ENCODE data around the gene TAF4.
A peak's percentile ranks its signal among the peaks of the same experiment; 100 is the strongest.
"Not testable (repeated sequence)": the region's sequence is repeated elsewhere in the genome, so short reads cannot be mapped to it uniquely, and the experiment has no call there.

TAF4 gene

DNA sequence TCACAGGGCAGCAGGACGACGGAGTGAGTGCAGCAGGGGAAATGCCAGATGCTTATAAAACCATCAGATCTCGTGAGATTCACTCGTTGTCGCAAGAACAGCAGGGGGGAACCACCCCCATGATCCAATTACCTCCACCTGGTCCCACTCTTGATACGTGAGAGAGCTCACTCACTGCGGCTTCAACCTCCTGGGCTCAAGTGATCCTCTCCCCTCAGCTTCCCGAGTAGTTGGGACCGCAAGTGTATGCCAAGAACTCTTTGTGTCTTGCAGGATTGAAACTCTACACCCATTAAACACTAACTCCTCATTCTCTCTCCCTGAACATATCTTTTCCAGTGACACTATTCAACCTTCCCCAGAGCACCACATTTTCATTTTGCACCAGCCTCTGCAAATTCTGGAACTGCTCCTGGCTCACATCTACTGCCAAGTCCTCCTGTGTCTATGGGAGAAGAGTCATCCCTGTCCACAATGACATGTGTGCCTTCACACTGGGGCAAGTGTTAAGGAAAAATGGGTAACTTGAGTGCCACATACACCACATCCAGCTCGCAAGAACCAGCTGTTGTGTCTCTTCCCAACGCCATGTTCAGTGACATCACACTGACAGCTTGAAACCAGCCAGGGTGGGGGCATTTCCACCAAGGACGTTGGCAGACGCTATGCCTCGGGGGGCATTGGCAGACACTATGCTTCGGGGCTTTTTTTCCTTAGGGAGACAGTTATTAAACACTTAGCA lies 14.7 kb upstream of the TAF4 start:
- Histone ChIP-seq H3K9ac (no peak overlapping the region), H3K27me3 (no peaks in the 10 kb centered on the region), H3K9me3 (peaks cover 39% of the 10 kb centered on the region), H3K36me3 (no peaks in the 10 kb centered on the region), H3K27ac (no peak overlapping the region), H4K20me1 (no peaks in the 10 kb centered on the region), H3K4me3 (no peak overlapping the region), H3K4me2 (no peak overlapping the region), H3K4me1 (no peaks in the 10 kb centered on the region)
- no peak for TF ChIP-seq Cebpa-rat (IDR thresholded peaks at IDR 0.05)

DNA sequence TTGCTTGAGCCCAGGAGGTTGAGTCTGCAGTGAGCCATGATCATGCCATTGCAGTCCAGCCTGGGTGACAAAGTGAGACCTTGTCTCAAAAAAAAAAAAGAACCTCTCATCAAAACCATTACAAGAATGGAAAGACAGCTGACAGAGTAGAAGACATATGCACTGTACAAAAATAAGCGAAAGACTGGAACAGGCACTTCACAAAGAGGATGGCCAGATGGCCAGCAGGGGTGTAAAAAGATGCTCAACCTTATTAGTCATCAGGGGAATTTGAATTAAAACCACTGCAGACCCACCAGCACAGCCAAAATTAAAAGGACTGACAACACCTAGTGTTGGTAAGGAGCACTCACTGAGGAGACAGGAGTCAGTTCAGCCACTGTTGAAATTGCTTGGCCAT lies 13.5 kb upstream of the TAF4 start:
- Histone ChIP-seq H3K4me2 (no peak overlapping the region), H3K36me3 (no peaks in the 10 kb centered on the region), H3K27ac (no peak overlapping the region), H3K9me3 (peaks cover 52% of the 10 kb centered on the region), H3K9ac (no peak overlapping the region), H3K27me3 (no peaks in the 10 kb centered on the region), H3K4me1 (no peaks in the 10 kb centered on the region), H3K4me3 (no peak overlapping the region), H4K20me1 (no peaks in the 10 kb centered on the region)
- TF ChIP-seq Cebpa-rat (IDR thresholded peaks at IDR 0.05) = no peak

- Histone ChIP-seq H3K9ac (no peak overlapping the region), H3K4me3 (no peak overlapping the region), H3K4me1 (peaks cover 14% of the 10 kb centered on the region), H3K36me3 (no peaks in the 10 kb centered on the region), H3K27me3 (no peaks in the 10 kb centered on the region), H3K27ac (no peak overlapping the region), H3K9me3 (peaks cover 55% of the 10 kb centered on the region), H3K4me2 (no peak overlapping the region), H4K20me1 (no peaks in the 10 kb centered on the region)
- TF ChIP-seq Cebpa-rat (IDR thresholded peaks at IDR 0.05) = no peak
Measured at GRCh38 chr20:62073323-62073722, 7.6 kb upstream of the TAF4 start.

DNA sequence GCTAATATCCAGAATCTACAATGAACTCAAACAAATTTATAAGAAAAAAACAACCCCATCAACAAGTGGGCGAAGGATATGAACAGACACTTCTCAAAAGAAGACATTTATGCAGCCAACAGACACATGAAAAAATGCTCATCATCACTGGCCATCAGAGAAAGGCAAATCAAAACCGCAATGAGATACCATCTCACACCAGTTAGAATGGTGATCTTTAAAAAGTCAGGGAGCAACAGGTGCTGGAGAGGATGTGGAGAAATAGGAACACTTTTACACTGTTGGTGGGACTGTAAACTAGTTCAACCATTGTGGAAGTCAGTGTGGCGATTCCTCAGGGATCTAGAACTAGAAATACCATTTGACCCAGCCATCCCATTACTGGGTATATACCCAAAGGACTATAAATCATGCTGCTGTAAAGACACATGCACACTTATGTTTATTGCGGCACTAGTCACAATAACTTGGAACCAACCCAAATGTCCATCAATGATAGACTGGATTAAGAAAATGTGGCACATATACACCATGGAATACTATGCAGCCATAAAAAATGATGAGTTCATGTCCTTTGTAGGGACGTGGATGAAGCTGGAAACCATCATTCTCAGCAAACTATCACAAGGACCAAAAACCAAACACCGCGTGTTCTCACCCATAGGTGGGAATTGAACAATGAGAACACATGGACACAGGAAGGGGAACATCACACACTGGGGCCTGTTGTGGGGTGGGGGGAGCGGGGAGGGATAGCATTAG lies 6.2 kb upstream of the TAF4 start:
- not testable (repeated sequence) for H3K27me3 ChIP-seq, H3K36me3 ChIP-seq, H3K9ac ChIP-seq, H3K27ac ChIP-seq, H4K20me1 ChIP-seq, H3K4me2 ChIP-seq, H3K4me3 ChIP-seq
- Histone ChIP-seq H3K4me1 (peaks cover 28% of the 10 kb centered on the region), H3K9me3 (peaks cover 48% of the 10 kb centered on the region)

DNA sequence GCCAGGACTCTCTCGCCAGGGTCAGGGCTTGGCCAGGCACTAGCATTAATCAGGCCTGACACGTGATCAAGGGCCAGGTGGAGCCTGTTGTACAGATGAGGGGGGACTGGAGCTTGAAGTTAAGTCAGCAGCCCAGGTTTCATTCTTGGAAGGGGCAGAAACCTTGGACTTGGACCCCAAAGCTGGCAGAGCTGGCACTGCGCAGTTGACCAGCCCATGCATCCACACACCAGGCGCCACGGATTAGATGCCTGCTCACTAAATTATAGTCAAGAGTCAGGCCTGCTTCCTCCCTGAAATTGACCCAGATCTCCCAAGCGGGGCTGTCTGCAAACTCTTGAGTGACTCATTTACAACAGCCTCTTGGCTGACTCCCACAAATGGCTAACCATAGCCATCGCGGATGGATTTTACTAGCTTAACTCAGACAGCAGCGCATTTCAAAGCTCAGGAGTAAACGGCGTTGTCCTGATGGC lies 4.1 kb upstream of the TAF4 start:
- Histone ChIP-seq H3K4me1 (peaks cover 32% of the 10 kb centered on the region), H3K4me3 (no peak overlapping the region), H4K20me1 (no peaks in the 10 kb centered on the region), H3K9me3 (peaks cover 28% of the 10 kb centered on the region), H3K27me3 (no peaks in the 10 kb centered on the region), H3K9ac (no peak overlapping the region), H3K4me2 (no peak overlapping the region), H3K36me3 (no peaks in the 10 kb centered on the region), H3K27ac (no peak overlapping the region)
- no peak for TF ChIP-seq Cebpa-rat (IDR thresholded peaks at IDR 0.05)

DNA sequence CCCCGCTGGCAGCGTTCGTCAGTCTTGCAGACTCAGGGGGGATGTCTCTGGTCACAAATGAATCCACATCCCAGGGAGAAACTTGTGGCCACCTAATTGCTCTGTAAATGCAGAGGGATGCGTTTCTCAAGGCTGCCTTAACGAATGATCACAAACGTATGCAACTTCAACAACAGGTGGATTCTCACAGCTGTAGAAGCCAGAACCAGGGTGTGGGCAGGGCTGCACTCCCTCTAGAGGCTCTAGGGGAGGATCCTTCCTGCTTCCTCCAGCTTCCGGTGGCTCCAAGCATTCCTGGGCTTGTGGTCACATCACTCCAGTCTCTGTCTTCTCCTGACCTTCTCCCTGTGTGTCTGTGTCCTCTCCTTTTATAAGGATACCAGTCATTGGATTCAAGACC lies 3.3 kb upstream of the TAF4 start:
- TF ChIP-seq Cebpa-rat (IDR thresholded peaks at IDR 0.05) = no peak
- Histone ChIP-seq H3K9ac (no peak overlapping the region), H3K4me3 (no peak overlapping the region)

GRCh38 chr20:62067547-62068260 lies 2.0 kb upstream of the TAF4 start:
- peaks cover 7% of the 10 kb centered on the region for H3K9me3 ChIP-seq
- H3K4me3 ChIP-seq = peak overlapping the region; percentile 84
- H4K20me1 ChIP-seq = peaks cover 19% of the 10 kb centered on the region
- peak overlapping the region; percentile 99 for H3K4me2 ChIP-seq
- peaks cover 52% of the 10 kb centered on the region for H3K4me1 ChIP-seq
- H3K27me3 ChIP-seq = no peaks in the 10 kb centered on the region
- H3K36me3 ChIP-seq = peaks cover under 1% of the 10 kb centered on the region; the same call in 1 of the 2 replicates
- peak overlapping the region; percentile 98; the same call in 1 of the 2 replicates for H3K9ac ChIP-seq
- peak overlapping the region; percentile 99 for H3K27ac ChIP-seq
- no peak for TF ChIP-seq Cebpa-rat (IDR thresholded peaks at IDR 0.05)

More for the DNA sequence above, 3.3 kb upstream of the TAF4 start:
- peak overlapping the region; percentile 99 for H3K4me2 ChIP-seq
- peaks cover 20% of the 10 kb centered on the region for H3K9me3 ChIP-seq
- peak overlapping the region; percentile 54; the same call in 1 of the 2 replicates for H3K27ac ChIP-seq
- peaks cover 39% of the 10 kb centered on the region for H3K4me1 ChIP-seq
- no peaks in the 10 kb centered on the region for H3K36me3 ChIP-seq
- H3K27me3 ChIP-seq = no peaks in the 10 kb centered on the region
- H4K20me1 ChIP-seq = peaks cover 6% of the 10 kb centered on the region

DNA sequence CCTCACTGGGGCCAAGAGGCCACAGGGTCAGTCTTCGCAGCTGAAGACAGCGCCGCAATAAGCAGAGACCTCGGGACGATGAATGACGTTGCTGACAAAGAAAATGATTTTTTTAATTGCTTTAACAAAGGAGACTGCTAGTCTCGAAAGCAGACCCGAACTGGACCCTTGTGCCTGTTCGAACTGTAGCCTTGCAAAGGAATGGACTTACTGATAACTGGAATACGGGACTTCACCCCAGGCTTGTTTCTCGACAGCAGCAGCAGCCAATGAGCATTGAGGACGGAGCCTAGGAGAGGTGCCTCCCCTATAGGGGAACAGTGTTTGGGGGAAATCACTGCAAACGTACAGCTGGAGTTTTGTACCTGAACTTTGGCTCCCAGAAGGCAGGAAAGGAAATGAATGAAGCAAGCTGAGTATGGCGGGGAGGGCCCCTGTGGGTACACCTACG lies 1.3 kb upstream of the TAF4 start:
- H3K27ac ChIP-seq = peak overlapping the region; percentile 99

DNA sequence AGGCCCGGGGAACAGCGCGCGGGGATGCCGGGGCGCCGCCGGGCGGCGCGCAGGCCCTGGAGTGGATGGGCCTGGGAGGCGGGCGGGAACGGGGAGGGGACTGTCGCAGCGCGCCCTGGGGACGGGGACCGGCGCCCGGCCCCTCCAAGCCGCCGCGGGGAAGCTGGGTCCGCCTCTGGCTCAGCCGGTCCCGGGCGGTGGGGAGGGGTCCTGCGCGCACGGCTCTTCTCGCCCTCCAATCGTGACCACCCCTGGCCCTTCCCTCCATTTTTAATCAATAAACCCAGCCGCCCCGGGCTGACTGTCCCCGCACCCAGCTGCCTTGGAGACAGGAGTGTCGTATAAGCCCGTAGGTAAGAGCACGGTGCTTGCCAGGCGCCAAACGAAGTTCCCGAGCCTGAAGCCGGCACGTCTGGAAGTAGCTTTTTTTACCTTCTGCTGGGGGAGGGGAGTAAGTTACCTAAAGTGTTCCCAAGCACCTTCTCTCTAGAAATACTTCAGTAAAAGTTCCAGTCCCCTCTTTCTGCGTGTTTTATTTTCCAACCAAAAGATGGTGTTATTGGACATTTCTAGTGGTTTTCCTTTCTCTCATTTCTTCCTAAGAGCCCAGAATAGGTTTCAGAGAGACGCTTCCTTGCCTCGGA lies 780 bp upstream of the TAF4 start:
- peak overlapping the region; percentile 84 for H3K4me3 ChIP-seq
- no peak for TF ChIP-seq Cebpa-rat (IDR thresholded peaks at IDR 0.05)
- peak overlapping the region; percentile 98 for H3K9ac ChIP-seq
- peaks cover 7% of the 10 kb centered on the region for H3K36me3 ChIP-seq
- peaks cover 32% of the 10 kb centered on the region for H4K20me1 ChIP-seq
- H3K4me1 ChIP-seq = peaks cover 62% of the 10 kb centered on the region
- H3K27ac ChIP-seq = peak overlapping the region; percentile 99
- H3K27me3 ChIP-seq = no peaks in the 10 kb centered on the region
- peak overlapping the region; percentile 99 for H3K4me2 ChIP-seq
- 0 out of 2 replicates have a peak, but pooled peaks cover 4% of the 10 kb centered on the region for H3K9me3 ChIP-seq

More for the DNA sequence above, 1.3 kb upstream of the TAF4 start:
- peaks cover 26% of the 10 kb centered on the region for H4K20me1 ChIP-seq
- peaks cover 5% of the 10 kb centered on the region; the same call in 1 of the 2 replicates for H3K36me3 ChIP-seq
- peak overlapping the region; percentile 99 for H3K4me2 ChIP-seq
- peaks cover 57% of the 10 kb centered on the region for H3K4me1 ChIP-seq
- H3K9me3 ChIP-seq = 0 out of 2 replicates have a peak, but pooled peaks cover 4% of the 10 kb centered on the region
- H3K27me3 ChIP-seq = no peaks in the 10 kb centered on the region
- no peak for TF ChIP-seq Cebpa-rat (IDR thresholded peaks at IDR 0.05)
- H3K9ac ChIP-seq = peak overlapping the region; percentile 98
- peak overlapping the region; percentile 84 for H3K4me3 ChIP-seq

Data from BLaER1 (cell line).